ENCODE measurements around the gene PARM1.

DNA sequence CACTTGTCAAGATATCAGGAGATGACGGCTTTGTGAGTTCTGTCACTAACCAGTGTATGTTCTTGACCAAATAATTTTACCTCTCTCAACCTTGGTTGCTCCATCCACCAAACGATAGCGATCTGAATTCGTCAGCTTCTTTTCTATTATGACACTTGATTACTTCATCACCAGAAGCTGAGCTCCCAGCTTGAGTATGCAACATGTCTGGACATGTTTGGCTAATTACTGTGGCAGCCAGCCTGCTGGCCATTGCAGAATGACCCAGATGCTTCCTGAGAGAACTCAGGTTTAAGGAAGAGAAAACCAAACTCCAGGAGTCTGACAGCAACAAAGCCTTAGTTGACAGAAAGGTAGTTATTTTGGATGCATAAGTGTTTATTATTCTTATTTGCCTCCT, 46.4 kb upstream of the PARM1 start:
- no peak for TF ChIP-seq EZH2 (IDR thresholded peaks at IDR 0.05; ENCODE audit: borderline replicate concordance)
- TF ChIP-seq, protein P1, sequence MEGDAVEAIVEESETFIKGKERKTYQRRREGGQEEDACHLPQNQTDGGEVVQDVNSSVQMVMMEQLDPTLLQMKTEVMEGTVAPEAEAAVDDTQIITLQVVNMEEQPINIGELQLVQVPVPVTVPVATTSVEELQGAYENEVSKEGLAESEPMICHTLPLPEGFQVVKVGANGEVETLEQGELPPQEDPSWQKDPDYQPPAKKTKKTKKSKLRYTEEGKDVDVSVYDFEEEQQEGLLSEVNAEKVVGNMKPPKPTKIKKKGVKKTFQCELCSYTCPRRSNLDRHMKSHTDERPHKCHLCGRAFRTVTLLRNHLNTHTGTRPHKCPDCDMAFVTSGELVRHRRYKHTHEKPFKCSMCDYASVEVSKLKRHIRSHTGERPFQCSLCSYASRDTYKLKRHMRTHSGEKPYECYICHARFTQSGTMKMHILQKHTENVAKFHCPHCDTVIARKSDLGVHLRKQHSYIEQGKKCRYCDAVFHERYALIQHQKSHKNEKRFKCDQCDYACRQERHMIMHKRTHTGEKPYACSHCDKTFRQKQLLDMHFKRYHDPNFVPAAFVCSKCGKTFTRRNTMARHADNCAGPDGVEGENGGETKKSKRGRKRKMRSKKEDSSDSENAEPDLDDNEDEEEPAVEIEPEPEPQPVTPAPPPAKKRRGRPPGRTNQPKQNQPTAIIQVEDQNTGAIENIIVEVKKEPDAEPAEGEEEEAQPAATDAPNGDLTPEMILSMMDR (IDR thresholded peaks at IDR 0.05; ENCODE audit: poor library complexity) = no peak

Measured in hepatocyte (in vitro differentiated cells).